Nephron (organoid): Measurements from ENCODE around the gene KRT32.

Experiments used
- H3K27ac Mint-ChIP-seq, 3 experiments: 2 replicates each; pipeline ENCODE4 v1.8.0; 2020; ENCODE audit warnings: mixed read lengths in 3 of 3, mild to moderate bottlenecking in 2 of 3, moderate library complexity in 1 of 3
- H3K27me3 Mint-ChIP-seq: 2 replicates; pipeline ENCODE4 v1.8.0; 2021; ENCODE audit warnings: low read depth, mild to moderate bottlenecking, moderate library complexity, mixed read lengths
- H3K36me3 Mint-ChIP-seq: 2 replicates; pipeline ENCODE4 v1.8.0; 2020; ENCODE audit warnings: low read depth, mixed read lengths
- H3K4me1 Mint-ChIP-seq: 2 replicates; pipeline ENCODE4 v1.8.0; 2020; ENCODE audit warnings: mixed read lengths
- H3K4me3 Mint-ChIP-seq, 3 experiments: 2 replicates each; pipeline ENCODE4 v1.8.0; 2020; ENCODE audit warnings: mild to moderate bottlenecking in 3 of 3, mixed read lengths in 3 of 3, moderate library complexity in 2 of 3
- H3K9me3 Mint-ChIP-seq: 2 replicates; pipeline ENCODE4 v1.8.0; 2020; ENCODE audit warnings: mixed read lengths
- CTCF ChIP-seq, 3 experiments: fragments of 200-600 bp; sonication (generic); IDR thresholded peaks; one replicate each; pipeline ENCODE4 v1.5.0; 2021; ENCODE audit warnings: antibody characterized with exemption in 3 of 3; ENCODE audit not compliant: unreplicated experiment in 3 of 3

KRT32 gene

GRCh38 chr17:41504246-41504977 is 37.2 kb upstream of the KRT32 start:
- Mint-ChIP-seq H3K9me3 (no peaks in the 10 kb centered on the region), H3K4me1 (peaks cover 26% of the 10 kb centered on the region), H3K36me3 (no peaks in the 10 kb centered on the region), H3K27ac (peak overlapping the region in 2 of 3 experiments; percentile 1 to 30), H3K27me3 (peaks cover 38% of the 10 kb centered on the region), H3K4me3 (no peak overlapping the region)
- no peak for TF ChIP-seq CTCF (IDR thresholded peaks at IDR 0.05; ENCODE audit: unreplicated experiment in 3 of 3)

- TF ChIP-seq CTCF (IDR thresholded peaks at IDR 0.05; ENCODE audit: unreplicated experiment in 3 of 3): no peak
- H3K4me1 Mint-ChIP-seq: peaks cover 26% of the 10 kb centered on the region
- no peaks in the 10 kb centered on the region for H3K36me3 Mint-ChIP-seq
- no peak overlapping the region for H3K4me3 Mint-ChIP-seq
- H3K27ac Mint-ChIP-seq: peak overlapping the region in 1 of 3 experiments; percentile 6
- no peaks in the 10 kb centered on the region for H3K9me3 Mint-ChIP-seq
- H3K27me3 Mint-ChIP-seq: peaks cover 40% of the 10 kb centered on the region
Measured at GRCh38 chr17:41503202-41503601, 36.0 kb upstream of the KRT32 start.

GRCh38 chr17:41500131-41500911 is 33.1 kb upstream of the KRT32 start:
- peaks cover 34% of the 10 kb centered on the region for H3K4me1 Mint-ChIP-seq
- no peaks in the 10 kb centered on the region for H3K9me3 Mint-ChIP-seq
- no peaks in the 10 kb centered on the region for H3K36me3 Mint-ChIP-seq
- TF ChIP-seq CTCF (IDR thresholded peaks at IDR 0.05; ENCODE audit: unreplicated experiment in 3 of 3): no peak
- no peak overlapping the region for H3K27ac Mint-ChIP-seq
- H3K4me3 Mint-ChIP-seq: no peak overlapping the region
- peaks cover 20% of the 10 kb centered on the region for H3K27me3 Mint-ChIP-seq

GRCh38 chr17:41499714-41500113 is 32.5 kb upstream of the KRT32 start:
- H3K4me3 Mint-ChIP-seq: no peak overlapping the region
- no peaks in the 10 kb centered on the region for H3K36me3 Mint-ChIP-seq
- no peak overlapping the region for H3K27ac Mint-ChIP-seq
- no peak for TF ChIP-seq CTCF (IDR thresholded peaks at IDR 0.05; ENCODE audit: unreplicated experiment in 3 of 3)
- H3K27me3 Mint-ChIP-seq: peaks cover 14% of the 10 kb centered on the region
- H3K4me1 Mint-ChIP-seq: peaks cover 40% of the 10 kb centered on the region
- no peaks in the 10 kb centered on the region for H3K9me3 Mint-ChIP-seq

- TF ChIP-seq CTCF (IDR thresholded peaks at IDR 0.05; ENCODE audit: unreplicated experiment in 3 of 3): no peak
- no peaks in the 10 kb centered on the region for H3K36me3 Mint-ChIP-seq
- H3K27ac Mint-ChIP-seq: no peak overlapping the region
- H3K4me1 Mint-ChIP-seq: peaks cover 38% of the 10 kb centered on the region
- H3K27me3 Mint-ChIP-seq: peaks cover 17% of the 10 kb centered on the region
- H3K9me3 Mint-ChIP-seq: no peaks in the 10 kb centered on the region
- no peak overlapping the region for H3K4me3 Mint-ChIP-seq
Measured at GRCh38 chr17:41498276-41498675, 31.1 kb upstream of the KRT32 start.
